ENCODE measurements around the gene BCL11B.

BCL11B gene

DNA sequence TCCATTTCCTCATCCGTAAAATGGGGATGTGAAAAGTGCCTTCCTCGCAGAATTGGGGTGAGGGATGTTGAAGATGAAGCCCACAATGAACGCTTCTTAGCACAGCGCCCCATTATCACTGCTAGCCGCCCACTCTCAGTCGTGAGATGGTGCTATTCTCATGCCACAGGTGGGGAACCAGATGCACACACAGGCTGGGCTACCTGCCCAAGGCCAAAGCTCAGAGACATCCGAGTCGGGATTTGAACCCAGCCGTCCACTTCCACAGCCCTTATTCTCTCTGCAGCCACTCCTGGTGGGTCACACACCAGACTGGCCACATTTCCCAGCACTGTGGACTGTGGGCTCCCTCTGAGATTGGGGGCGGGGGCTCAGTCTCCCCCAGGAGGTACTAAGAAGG, 55.8 kb downstream of the BCL11B start:
- DNase-seq, result no peak

DNA sequence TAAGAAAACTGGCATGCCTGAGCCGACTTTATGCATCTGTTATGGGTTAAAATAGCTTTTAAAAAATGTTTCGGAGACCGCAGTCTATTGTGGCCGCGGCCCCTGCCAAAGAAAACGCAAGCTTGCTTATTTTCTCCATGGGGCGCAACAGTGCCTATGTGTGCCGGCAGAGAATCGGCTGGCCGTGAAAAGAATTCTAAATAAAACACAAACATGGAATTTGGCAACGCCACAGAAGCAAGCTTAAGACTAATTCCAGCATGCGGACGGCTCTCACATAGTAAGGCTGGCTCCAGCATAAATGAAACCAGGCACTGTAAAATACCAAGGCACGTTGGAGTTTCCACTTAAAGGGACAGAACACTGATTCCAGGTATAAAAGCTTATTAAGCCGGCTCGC, 56.7 kb downstream of the BCL11B start:
- DNase-seq, result no peak

DNA sequence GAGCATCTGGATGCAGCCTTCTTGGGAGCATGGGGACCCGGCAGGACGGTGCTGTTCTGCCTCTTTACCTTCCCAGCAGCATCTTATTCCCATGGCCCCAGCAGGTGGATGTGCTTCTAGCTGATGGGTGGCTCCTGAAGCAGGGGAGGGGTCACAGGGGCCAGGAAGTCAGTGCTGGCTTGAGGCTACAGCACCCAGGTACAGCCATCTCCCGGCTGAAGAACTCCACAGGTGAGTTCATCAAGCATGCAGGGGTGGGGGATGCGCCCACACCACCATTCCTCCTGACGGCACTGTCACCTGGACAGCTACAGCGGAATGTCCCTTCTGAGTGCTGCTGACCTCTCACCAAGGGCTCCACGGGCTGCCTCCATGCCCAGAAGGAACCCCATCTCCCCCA, 57.3 kb downstream of the BCL11B start:
- no peak for DNase-seq

DNA sequence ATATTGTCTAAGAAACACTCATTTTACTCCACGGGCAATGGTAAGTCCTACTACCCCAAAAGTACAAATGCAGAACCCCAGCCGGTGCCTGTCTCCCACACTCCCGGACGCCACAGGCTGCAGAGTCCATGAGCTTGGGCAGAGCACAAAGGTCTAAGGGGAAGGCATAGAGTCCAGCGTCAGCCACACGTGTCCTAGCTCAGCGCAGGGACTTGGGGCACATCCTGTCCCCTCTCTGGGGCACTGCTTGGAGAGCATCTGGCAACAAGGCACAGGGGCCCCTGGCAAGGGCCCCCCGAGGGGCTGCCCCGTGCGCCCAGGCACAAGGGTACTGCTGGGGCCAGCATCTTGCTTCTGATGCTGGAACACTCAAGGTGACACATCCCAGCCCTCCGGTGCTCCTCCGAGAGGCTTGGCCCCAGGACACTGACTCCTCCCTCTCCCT, 58.4 kb downstream of the BCL11B start:
- DNase-seq, result no peak

DNA sequence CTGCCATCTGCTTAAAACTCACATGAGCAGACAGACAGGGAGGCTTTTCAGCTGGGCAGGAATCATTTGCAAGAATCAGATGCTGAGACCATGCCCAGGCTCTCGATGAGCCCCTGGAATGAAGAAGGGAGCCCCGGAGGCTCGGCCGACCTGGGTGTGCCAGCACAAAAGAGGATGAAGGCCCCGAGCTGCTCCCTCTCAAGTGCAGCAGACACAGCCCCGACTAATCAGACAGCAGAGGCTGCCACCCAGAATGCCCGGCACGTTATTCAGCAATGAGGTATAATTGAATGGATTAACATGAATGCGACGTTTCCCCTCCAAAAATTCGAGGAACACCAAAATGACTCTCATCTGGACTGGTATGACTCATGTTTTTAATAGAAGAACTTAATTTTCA, 58.9 kb downstream of the BCL11B start:
- no peak for DNase-seq

DNA sequence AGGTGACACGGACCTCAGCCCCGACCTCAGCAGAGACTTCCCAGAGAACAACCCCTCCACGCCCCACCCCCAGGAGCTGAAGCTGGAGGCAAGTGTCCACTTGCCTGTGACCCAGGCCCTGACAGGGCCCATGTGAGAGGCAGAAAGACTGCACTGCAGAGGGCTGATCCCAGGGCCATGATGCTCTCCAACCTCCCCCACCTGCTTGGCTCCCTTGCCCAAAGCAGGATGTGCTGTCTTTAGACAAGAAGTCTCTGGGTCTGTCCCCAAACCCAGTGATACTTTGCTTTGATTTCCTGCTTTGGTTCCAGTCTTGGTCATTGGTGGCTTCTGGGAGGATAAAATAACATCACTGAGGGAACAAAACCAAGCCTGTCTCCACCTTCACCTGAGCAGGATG, 59.4 kb downstream of the BCL11B start:
- DNase-seq, result no peak

DNA sequence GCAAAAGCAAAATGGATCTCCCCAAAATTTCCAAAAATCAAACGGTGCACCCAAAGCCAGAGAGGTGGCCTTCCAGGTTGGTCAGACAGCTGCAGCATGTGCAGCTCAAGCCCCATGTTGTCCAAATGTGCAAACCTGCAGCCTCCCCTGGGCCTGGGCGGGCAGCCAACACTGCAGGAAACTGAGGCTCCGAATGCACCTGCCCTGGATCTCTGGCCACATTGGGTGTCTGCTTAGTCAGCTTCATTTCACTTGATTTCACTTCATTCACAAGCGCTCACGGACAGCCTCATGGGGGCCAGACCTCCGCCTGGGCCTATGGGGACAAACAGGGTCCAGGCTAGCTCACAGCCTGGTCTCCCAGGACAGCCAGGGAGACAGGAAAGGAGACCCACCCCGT, 59.8 kb downstream of the BCL11B start:
- DNase-seq, result no peak

DNA sequence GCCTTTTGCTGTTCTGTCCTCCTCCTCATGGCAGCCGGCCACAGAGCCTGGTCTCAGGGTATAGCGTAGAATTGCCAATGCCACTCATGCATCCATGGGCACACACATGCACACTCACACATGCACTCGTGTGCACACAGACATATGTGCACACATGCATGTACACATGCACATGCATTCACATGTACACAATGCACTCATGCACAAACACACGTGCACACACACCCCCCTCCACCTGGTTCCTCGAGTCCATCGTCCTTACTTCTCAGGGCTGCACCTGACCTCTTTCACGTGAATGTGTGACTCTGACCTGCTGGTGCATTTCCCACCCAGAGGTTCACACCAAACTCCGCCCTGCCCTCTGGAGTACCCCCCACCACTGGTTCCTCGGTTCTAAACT, 60.6 kb downstream of the BCL11B start:
- no peak for DNase-seq

DNA sequence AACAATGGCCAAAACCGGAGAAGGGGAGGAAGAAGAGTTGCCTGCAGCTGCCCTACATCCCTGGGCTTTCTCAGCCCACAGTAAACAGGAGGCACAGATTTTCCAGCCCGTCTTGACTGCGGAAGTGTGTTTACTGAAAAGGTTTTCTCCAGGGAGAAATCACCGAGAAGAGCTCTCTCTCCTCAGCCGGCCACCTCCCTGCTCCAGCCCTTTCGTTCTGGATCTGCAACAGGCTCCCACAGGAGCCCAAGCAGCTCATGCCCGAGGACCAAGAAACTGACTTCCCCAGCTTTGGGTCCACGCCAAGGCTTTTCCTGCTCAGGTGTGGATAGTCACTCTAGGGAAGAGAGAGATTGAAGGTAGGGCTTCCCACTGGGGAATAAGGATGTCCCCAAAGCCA, 61.7 kb downstream of the BCL11B start:
- DNase-seq, result no peak

DNA sequence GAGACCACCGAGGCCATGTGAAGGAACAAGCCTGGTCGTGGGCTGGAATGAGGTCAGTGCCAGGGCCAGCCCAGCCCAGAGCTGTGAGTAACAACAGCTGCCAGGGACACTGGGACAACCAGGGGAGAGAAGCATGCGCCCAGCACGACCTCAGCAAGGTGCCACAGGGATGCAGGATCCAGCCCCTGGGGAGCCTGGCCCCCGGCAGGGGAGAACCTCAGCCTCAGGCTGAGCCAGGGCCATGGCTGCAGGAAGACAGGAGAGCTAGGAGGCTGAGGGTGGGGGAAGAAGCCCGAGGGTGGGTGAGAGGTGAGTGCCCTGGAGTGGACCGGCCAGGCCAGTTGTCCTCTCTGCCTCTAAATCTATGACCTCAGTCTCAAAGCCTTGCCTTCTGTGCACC, 62.6 kb downstream of the BCL11B start:
- no peak for DNase-seq

DNA sequence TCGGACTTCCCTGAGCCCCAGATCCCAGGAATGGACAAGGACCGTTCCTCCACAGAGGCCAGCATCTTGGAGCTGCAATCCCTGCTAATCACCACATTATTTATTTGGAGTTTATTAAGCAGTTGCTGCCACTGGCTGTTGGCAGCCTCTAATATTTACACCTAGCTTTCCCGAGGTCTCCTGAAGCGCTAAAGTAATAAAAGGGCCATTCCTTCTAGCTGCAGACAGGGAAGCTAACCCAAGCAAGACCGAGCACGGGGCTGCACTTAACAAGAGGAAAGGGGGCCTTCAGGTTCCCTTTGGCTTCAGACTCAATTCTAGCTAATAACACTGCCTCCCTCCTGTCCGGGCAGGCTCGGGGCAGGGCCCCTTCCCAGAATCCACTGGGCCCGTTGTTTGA, 63.7 kb downstream of the BCL11B start:
- DNase-seq, result no peak

DNA sequence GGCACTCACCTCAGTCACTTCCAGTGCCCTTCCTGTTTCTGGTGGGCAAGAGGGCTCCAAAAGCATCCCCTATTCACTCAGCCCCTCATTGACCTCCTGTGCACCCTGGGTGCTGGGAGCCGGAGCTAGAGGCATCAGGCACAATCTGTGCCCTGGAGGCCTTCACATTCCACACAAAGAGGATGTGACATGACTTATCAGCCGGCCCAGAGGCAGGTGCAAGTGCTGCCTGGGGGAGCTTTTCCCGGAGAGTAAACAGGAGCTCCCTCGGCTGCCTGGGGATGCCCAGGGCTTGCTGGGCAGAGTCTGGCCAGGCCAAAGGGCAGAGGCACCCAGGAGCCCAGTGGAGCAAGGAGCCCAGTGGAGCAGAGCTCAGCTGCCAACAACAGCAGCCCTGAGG, 64.5 kb downstream of the BCL11B start:
- DNase-seq, result no peak

DNA sequence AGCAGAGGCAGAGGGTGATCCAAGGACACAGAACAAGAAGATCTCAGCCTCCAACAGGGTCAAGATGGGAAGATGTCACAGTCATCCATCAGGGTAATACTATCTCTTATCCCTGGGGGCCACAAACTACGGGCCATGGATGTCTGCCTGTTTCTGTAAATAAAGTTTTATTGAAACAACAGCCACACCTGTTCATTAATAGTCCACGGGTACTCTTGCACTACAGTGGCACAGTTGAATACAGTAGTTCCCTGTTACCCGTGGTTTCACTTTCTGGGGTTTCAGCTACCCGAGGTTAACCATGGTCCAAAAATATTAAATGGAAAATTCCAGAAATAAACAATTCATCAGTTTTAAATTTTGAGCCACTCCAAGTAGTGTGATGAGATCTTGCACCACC, 65.9 kb downstream of the BCL11B start:
- DNase-seq, result no peak

DNA sequence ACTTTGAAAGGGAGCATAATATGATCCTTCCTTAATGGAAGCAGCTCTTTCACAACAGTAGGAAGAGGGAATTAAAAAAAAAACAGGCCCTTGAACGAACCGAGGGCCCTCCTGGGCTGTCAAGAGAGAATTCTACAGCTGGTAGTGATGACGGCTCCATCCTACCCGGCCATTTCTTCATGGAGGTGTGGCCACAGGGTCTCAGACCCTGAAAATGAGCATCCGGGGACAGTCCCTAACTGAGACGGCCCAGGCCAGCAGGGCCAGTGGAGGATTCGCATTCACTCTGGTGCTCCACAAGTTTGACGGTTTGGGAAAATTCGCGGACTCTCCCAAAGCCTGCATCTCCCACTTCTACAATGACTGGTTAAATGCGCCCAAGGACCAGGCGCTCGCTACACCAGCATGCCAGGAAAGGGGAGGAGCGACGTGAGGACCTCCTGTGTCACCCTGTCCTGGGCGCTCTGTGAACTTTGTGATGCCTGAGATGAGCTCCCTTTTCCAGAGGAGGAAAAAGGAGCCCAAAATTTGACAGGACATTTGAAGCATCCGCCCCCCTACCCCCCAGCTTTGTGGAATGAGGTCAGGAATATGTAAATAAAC, 66.8 kb downstream of the BCL11B start:
- no peak for DNase-seq

DNA sequence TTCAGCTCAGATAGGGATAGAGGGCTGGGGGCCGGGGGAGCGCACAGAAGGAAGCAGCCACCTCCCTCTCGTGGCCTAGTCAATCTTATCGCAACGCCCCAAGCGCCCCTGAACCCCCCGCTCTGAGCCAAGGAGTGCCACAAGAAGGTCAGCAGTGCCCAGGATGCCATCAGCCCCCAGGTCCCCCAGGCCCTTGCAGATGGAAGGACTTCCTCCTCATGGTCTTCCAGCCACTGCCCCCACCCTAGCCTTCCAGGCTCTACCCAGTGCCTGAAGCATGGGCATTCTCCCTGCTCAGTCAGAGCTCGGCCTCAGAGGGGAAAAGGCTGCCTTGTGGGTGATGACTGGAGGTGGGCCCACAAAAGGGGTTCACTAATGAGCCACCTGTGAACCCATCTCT, 68.2 kb downstream of the BCL11B start:
- DNase-seq, result no peak

DNA sequence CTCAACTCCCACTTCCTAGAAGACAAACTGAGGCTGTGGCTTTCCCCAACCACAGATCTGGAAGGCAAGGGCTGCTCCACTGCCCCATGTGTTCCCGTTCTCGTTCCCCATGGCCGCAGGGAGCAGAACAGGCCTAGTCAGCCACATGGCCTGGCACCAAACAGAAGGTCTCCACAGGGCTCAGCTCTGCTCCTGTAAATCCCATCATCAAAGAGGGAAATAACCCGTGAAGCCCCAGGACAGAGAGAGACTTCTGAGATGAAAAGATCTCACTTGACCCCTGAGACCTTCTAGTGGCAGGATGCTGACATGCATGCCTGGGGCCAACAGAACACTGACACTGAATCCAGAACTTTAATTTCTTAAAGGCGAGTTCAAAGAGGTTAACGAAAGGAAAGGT, 68.9 kb downstream of the BCL11B start:
- no peak for DNase-seq

DNA sequence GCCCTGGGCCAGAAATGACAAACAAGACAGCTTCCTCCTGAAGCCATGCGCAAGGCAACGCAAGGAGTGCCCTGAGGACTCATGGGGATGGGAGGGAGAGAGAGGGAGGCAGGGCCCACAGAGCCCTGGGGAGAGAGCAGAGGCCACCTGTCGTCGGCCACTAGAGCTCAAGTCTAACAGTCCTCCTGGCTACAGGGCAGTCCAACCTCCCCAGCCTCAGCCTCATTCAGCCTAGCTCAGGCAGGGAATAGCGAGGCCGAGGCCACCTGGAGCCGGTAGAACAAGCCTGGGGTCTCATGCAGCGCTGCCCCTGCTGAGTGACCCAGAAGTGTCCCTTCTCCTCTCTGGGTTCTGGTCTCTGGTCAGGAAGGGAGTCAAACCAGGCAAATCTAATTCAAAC, 69.5 kb downstream of the BCL11B start:
- no peak for DNase-seq

DNA sequence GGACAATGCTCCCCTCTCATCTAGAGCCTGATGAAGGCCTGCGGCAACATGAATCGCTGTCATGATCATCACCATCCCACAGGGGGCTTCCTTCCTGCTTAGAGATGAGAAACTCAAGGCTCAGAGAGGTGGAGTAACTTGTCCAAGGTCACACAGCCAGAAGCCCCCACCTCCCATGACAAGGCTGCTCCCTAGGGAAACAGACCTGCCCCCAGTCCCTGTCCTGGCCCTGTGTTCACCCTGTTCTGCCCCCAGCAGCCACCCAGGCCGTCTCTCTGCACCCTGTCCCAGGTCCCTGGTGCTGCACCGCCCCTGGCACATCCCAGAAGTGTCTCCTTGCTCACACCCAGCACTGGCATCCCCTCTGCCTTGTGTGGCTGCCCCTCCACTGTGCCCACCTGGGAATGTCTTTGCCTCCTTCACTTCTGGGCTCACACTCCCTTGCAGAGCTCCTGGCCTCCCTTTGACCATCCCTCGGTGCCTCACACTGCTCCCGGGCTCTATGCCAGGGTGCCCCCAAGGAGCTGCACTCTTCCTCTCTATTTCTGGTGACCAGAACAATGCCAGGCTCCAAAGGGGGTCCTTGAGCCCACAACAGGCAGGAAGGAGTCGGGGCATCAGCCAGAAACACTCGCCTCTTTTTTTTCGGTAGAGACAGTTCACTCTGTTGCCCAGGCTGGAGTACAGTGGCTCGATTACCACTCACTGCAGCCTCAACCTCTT, 70.5 kb downstream of the BCL11B start:
- no peak for DNase-seq

DNA sequence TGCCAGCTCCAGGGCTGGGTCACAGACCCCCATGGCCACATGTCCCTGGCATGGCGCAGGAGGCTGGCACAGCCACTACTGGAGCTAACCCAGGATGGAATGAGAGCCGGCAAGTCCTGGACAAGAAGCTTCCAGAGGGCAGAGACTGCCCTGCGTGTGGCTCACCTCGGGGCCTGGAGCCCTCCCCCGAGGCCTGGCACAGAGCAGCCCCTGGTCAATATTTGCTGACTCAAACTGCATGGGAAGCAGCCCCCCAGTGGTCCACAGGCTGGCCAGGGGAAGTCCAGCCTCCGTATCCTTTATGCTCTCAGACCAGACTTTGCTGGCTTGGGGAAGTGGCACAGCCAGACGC, 71.4 kb downstream of the BCL11B start:
- DNase-seq, result no peak

DNA sequence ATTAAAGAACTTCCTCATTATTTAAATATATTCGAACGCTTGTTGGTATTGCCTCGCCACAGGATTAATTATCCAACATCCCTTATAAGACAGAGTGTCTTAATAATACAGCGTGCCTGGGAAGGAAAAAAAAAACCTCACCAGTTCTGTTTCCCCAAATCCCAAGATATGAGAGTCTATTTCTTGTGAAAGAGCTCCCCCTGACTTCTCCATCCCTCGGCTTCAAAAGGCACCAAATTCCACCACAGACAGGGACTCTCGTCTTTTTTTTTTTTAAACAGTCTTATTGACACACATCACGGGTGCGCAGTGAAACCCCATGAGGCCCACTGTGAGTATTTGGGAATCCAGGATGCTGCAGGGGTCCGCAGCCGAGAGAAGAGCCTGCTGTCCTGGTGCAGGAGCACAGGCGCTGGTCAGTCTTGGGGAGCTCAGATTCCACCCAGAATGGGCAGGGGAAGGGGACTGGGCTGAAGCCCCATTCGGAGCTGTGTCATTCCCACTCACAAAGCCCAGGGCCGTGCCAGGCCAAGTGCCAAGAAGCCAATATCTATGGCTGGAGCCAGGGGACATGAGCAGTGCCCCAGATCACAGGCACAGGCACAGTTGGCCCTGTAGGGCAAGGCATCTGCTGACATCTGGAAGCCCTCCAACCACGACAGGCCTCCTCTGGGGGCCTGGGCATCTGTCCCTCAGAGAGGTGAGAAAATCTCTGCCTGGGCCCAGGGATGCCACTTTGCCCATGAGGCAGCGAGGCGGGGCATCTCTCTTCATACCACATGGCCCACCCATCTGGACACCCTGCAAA, 71.9 kb downstream of the BCL11B start:
- no peak for DNase-seq

DNA sequence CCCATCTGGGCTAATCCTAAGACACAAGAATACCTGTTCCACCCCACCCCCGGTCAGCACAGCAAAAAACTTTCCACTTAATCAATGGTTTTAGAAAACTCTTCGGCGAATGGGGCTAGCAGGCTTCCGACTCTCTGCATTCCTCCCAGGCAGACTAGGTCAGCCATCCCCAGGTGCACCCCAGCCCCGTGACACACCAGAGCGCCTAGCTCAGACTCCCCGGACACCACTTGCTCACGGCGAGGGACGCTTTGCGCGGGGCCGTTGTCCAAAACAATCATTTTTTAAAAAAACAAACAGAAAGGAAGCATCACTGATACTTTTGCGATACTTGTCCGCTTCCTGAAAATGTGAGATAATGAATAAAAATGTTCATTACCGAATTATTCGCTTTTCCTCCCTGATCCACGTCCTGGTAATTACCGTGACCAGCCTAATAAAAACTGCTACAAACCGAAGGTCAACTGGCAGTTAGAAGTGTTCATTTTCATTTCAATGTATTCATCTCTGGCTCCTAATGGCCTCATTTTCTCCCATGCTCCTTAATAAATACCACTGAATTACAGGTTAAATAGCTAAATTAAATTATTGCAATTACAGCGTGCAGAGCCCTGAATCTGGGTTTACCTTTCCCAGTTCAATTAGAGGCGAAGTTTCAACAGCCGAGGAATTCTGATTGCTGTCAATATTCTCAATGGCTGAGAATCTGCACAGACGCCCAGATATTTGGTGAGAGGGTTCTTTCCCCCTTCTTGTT, 73.1 kb downstream of the BCL11B start:
- DNase-seq, result no peak

DNA sequence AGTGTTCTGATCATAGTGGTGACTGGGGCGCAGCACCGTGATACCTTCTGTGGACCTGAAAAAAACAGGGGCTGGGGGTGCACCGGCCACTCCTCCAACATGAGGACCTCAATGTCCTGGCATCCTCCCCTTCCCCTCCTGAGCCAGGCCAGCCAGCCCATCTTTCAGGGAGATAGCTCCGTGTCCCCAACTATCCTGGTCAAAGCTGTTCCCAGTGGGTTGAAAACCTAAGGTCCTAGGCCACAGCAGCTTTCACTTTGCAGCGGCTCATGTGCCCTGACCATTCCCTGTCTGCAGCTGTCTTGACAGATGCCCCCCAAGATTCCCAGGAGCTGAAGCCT, 75.7 kb downstream of the BCL11B start:
- DNase-seq, result no peak

DNA sequence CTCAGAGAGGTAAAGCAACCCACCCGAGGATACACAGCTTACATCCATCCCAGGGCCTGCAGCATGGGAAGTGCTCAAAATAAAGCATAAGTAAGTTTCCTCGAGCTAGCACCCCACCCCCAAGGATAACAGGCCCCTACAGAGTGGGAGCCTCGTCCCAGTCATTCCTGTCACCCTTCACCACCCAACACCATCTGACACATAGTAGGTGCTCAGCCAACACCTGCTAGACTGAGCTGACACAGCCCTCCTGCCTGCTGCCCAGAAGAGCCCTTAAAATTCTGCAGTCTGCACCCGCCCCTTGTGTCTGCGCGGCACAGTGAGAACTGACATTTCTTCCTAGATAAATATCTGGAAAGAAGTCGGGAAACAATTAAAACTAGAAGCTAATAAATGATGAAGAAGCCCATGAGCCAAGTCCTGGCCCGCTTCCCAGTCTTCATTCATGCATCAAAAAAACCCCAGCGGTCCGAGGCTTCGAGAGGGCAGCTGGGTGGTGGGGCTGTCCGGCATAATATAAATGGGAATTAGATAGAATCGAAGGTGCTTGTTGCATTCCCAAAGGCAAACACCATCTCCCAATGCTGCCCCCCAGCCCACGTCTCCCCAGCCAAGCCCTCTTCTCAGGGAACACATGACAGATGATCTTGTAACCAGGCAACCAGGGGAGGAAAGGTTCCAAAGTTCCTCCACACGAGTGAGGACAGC, 76.2 kb downstream of the BCL11B start:
- DNase-seq, result no peak
